Measurements from ENCODE around the gene RPLP2. TPM values are rescaled to one million over a fixed set of nuclear protein-coding genes. Genes with fewer than 3 reads are reported as not detected.

Gene RPLP2
- total RNA-seq, 1 experiment from 2014 or later: 774 TPM

GRCh38 chr11:797296-798092, 12.3 kb upstream of the RPLP2 start:
- H3K4me3 ChIP-seq (ENCODE audit: low read length): peak overlapping the region; percentile 95
- peaks cover 24% of the 10 kb centered on the region for H3K4me1 ChIP-seq (ENCODE audit: low read length)
- H2AFZ ChIP-seq (ENCODE audit: low read length): no peak overlapping the region
- H4K20me1 ChIP-seq (ENCODE audit: insufficient read depth, low read depth, low read length): peaks cover 13% of the 10 kb centered on the region; the same call in 1 of the 2 replicates
- no peaks in the 10 kb centered on the region for H3K27me3 ChIP-seq (ENCODE audit: low read length)
- DNase-seq: peak; percentile 92
- no peaks in the 10 kb centered on the region for H3K9me2 ChIP-seq (replicated peaks; ENCODE audit: insufficient read depth, low read length)
- peak overlapping the region; percentile 97 for H3K4me2 ChIP-seq (ENCODE audit: low read depth, low read length, poor library complexity, severe bottlenecking)
- H3K27ac ChIP-seq (ENCODE audit: low read length): peak overlapping the region; percentile 81
- no peaks in the 10 kb centered on the region for H3K9me3 ChIP-seq (ENCODE audit: low read length)
- H3K9ac ChIP-seq (ENCODE audit: low read length): peak overlapping the region; percentile 93
- H3K36me3 ChIP-seq (ENCODE audit: insufficient read depth, low read length): no peaks in the 10 kb centered on the region
- peaks cover 24% of the 10 kb centered on the region for H3K79me2 ChIP-seq (ENCODE audit: low read length)

GRCh38 chr11:798093-798713, 11.6 kb upstream of the RPLP2 start, which contains the start of gene SLC25A22:
Gene SLC25A22 (minus strand): TSS chr11:798281. CDS start chr11:795006, 3,275 bp downstream.
- Histone ChIP-seq H2AFZ (ENCODE audit: low read length) (no peak within 1 kb of the TSS), H3K4me3 (ENCODE audit: low read length) (peak within 1 kb of the TSS; percentile 95), H3K4me1 (ENCODE audit: low read length) (peaks cover 24% of the 10 kb centered on the region)

GRCh38 chr11:799641-800316, 10.0 kb upstream of the RPLP2 start:
- Histone ChIP-seq H3K27me3 (ENCODE audit: low read length) (no peaks in the 10 kb centered on the region), H3K9me3 (ENCODE audit: low read length) (no peaks in the 10 kb centered on the region), H3K36me3 (ENCODE audit: insufficient read depth, low read length) (no peaks in the 10 kb centered on the region), H3K4me1 (ENCODE audit: low read length) (peaks cover 32% of the 10 kb centered on the region), H4K20me1 (ENCODE audit: insufficient read depth, low read depth, low read length) (peaks cover 6% of the 10 kb centered on the region; the same call in 1 of the 2 replicates), H2AFZ (ENCODE audit: low read length) (no peak overlapping the region), H3K9ac (ENCODE audit: low read length) (no peak overlapping the region), H3K4me3 (ENCODE audit: low read length) (no peak overlapping the region), H3K4me2 (ENCODE audit: low read depth, low read length, poor library complexity, severe bottlenecking) (no peak overlapping the region), H3K9me2 (replicated peaks; ENCODE audit: insufficient read depth, low read length) (no peaks in the 10 kb centered on the region), H3K27ac (ENCODE audit: low read length) (no peak overlapping the region), H3K79me2 (ENCODE audit: low read length) (peaks cover 17% of the 10 kb centered on the region)
- DNase-seq: no peak

More at GRCh38 chr11:798093-798713, 11.6 kb upstream of the RPLP2 start, which contains the start of gene SLC25A22:
- H3K27me3 ChIP-seq (ENCODE audit: low read length): no peaks in the 10 kb centered on the region
- no peaks in the 10 kb centered on the region for H3K9me2 ChIP-seq (replicated peaks; ENCODE audit: insufficient read depth, low read length)
- H3K4me2 ChIP-seq (ENCODE audit: low read depth, low read length, poor library complexity, severe bottlenecking): peak within 1 kb of the TSS; percentile 97
- peak within 1 kb of the TSS; percentile 81 for H3K27ac ChIP-seq (ENCODE audit: low read length)
- H3K9ac ChIP-seq (ENCODE audit: low read length): peak within 1 kb of the TSS; percentile 93
- H3K9me3 ChIP-seq (ENCODE audit: low read length): no peaks in the 10 kb centered on the region
- DNase-seq: peak; percentile 95
- no peaks in the 10 kb centered on the region for H3K36me3 ChIP-seq (ENCODE audit: insufficient read depth, low read length)
- H4K20me1 ChIP-seq (ENCODE audit: insufficient read depth, low read depth, low read length): peaks cover 13% of the 10 kb centered on the region; the same call in 1 of the 2 replicates
- H3K79me2 ChIP-seq (ENCODE audit: low read length): peaks cover 24% of the 10 kb centered on the region

GRCh38 chr11:800473-800872, 9.3 kb upstream of the RPLP2 start:
- no peaks in the 10 kb centered on the region for H3K9me2 ChIP-seq (replicated peaks; ENCODE audit: insufficient read depth, low read length)
- H3K27ac ChIP-seq (ENCODE audit: low read length): no peak overlapping the region
- no peak overlapping the region for H3K9ac ChIP-seq (ENCODE audit: low read length)
- H3K79me2 ChIP-seq (ENCODE audit: low read length): peaks cover 13% of the 10 kb centered on the region
- H3K36me3 ChIP-seq (ENCODE audit: insufficient read depth, low read length): no peaks in the 10 kb centered on the region
- no peak overlapping the region for H3K4me2 ChIP-seq (ENCODE audit: low read depth, low read length, poor library complexity, severe bottlenecking)
- no peak overlapping the region for H3K4me3 ChIP-seq (ENCODE audit: low read length)
- H3K27me3 ChIP-seq (ENCODE audit: low read length): no peaks in the 10 kb centered on the region
- DNase-seq: no peak
- H3K9me3 ChIP-seq (ENCODE audit: low read length): no peaks in the 10 kb centered on the region
- H4K20me1 ChIP-seq (ENCODE audit: insufficient read depth, low read depth, low read length): peaks cover 6% of the 10 kb centered on the region; the same call in 1 of the 2 replicates
- peaks cover 28% of the 10 kb centered on the region for H3K4me1 ChIP-seq (ENCODE audit: low read length)
- H2AFZ ChIP-seq (ENCODE audit: low read length): no peak overlapping the region

- no peak overlapping the region for H2AFZ ChIP-seq (ENCODE audit: low read length)
- H3K79me2 ChIP-seq (ENCODE audit: low read length): peaks cover 8% of the 10 kb centered on the region
- no peak for DNase-seq
- no peaks in the 10 kb centered on the region for H3K36me3 ChIP-seq (ENCODE audit: insufficient read depth, low read length)
- no peak overlapping the region for H3K9ac ChIP-seq (ENCODE audit: low read length)
- no peak overlapping the region for H3K4me2 ChIP-seq (ENCODE audit: low read depth, low read length, poor library complexity, severe bottlenecking)
- peaks cover 3% of the 10 kb centered on the region; the same call in 1 of the 2 replicates for H4K20me1 ChIP-seq (ENCODE audit: insufficient read depth, low read depth, low read length)
- H3K27ac ChIP-seq (ENCODE audit: low read length): no peak overlapping the region
- H3K9me2 ChIP-seq (replicated peaks; ENCODE audit: insufficient read depth, low read length): no peaks in the 10 kb centered on the region
- no peak overlapping the region for H3K4me3 ChIP-seq (ENCODE audit: low read length)
- H3K9me3 ChIP-seq (ENCODE audit: low read length): no peaks in the 10 kb centered on the region
- H3K27me3 ChIP-seq (ENCODE audit: low read length): no peaks in the 10 kb centered on the region
- peaks cover 28% of the 10 kb centered on the region for H3K4me1 ChIP-seq (ENCODE audit: low read length)
Measured at GRCh38 chr11:801097-801780, 8.5 kb upstream of the RPLP2 start.

GRCh38 chr11:802018-802617, 7.6 kb upstream of the RPLP2 start:
- H3K9ac ChIP-seq (ENCODE audit: low read length): no peak overlapping the region
- no peaks in the 10 kb centered on the region for H3K9me3 ChIP-seq (ENCODE audit: low read length)
- no peaks in the 10 kb centered on the region for H3K36me3 ChIP-seq (ENCODE audit: insufficient read depth, low read length)
- no peak overlapping the region for H2AFZ ChIP-seq (ENCODE audit: low read length)
- no peaks in the 10 kb centered on the region for H3K79me2 ChIP-seq (ENCODE audit: low read length)
- peaks cover 21% of the 10 kb centered on the region for H3K4me1 ChIP-seq (ENCODE audit: low read length)
- H3K4me2 ChIP-seq (ENCODE audit: low read depth, low read length, poor library complexity, severe bottlenecking): no peak overlapping the region
- no peaks in the 10 kb centered on the region for H3K27me3 ChIP-seq (ENCODE audit: low read length)
- no peaks in the 10 kb centered on the region for H3K9me2 ChIP-seq (replicated peaks; ENCODE audit: insufficient read depth, low read length)
- no peak for DNase-seq
- H4K20me1 ChIP-seq (ENCODE audit: insufficient read depth, low read depth, low read length): no peaks in the 10 kb centered on the region
- no peak overlapping the region for H3K27ac ChIP-seq (ENCODE audit: low read length)
- no peak overlapping the region for H3K4me3 ChIP-seq (ENCODE audit: low read length)

- peaks cover 24% of the 10 kb centered on the region for H3K4me1 ChIP-seq (ENCODE audit: low read length)
- H3K9me3 ChIP-seq (ENCODE audit: low read length): no peaks in the 10 kb centered on the region
- no peaks in the 10 kb centered on the region for H3K9me2 ChIP-seq (replicated peaks; ENCODE audit: insufficient read depth, low read length)
- H3K79me2 ChIP-seq (ENCODE audit: low read length): peaks cover 4% of the 10 kb centered on the region
- H3K4me3 ChIP-seq (ENCODE audit: low read length): no peak overlapping the region
- H2AFZ ChIP-seq (ENCODE audit: low read length): no peak overlapping the region
- no peak for DNase-seq
- no peak overlapping the region for H3K4me2 ChIP-seq (ENCODE audit: low read depth, low read length, poor library complexity, severe bottlenecking)
- no peak overlapping the region for H3K9ac ChIP-seq (ENCODE audit: low read length)
- H3K36me3 ChIP-seq (ENCODE audit: insufficient read depth, low read length): no peaks in the 10 kb centered on the region
- H3K27ac ChIP-seq (ENCODE audit: low read length): no peak overlapping the region
- H3K27me3 ChIP-seq (ENCODE audit: low read length): no peaks in the 10 kb centered on the region
- no peaks in the 10 kb centered on the region for H4K20me1 ChIP-seq (ENCODE audit: insufficient read depth, low read depth, low read length)
Measured at GRCh38 chr11:802693-803466, 6.9 kb upstream of the RPLP2 start.
